CD4-positive, alpha-beta memory T cell (primary cell): ENCODE measurements around the gene IL21R. TPM values are rescaled to one million over a fixed set of nuclear protein-coding genes. Genes with fewer than 3 reads are reported as not detected.
A peak's percentile ranks its signal among the peaks of the same experiment; 100 is the strongest.
"Not testable (repeated sequence)": the region's sequence is repeated elsewhere in the genome, so short reads cannot be mapped to it uniquely, and the experiment has no call there.

ENCODE experiments used
- CTCF ChIA-PET: fragments of 350-600 bp; sonication (Branson Sonifier 250); formaldehyde crosslinking; loops from one replicate; lab custom pipeline; 2021; ENCODE audit warnings: inconsistent platforms; ENCODE audit not compliant: partially characterized antibody; lab: Charles Lee
- POLR2A ChIA-PET: fragments of 350-600 bp; sonication (Branson Sonifier 250); formaldehyde crosslinking; loops from one replicate; lab custom pipeline; 2021; ENCODE audit not compliant: partially characterized antibody; lab: Charles Lee
- DNase-seq, 5 donors: peaks; one replicate each; pipeline versions ENCODE4 v3.0.0 to v3.0.0-alpha.2; 2020 to 2022; ENCODE audit warnings: mixed read lengths in 1 of 5
- H3K27ac ChIP-seq: one replicate; pipeline ENCODE4 v1.7.0; 2013; ENCODE audit warnings: low read depth, low read length
- H3K27me3 ChIP-seq: 2 replicates; pipeline ENCODE4 v1.7.0; 2013; ENCODE audit warnings: mild to moderate bottlenecking, low read length, moderate library complexity; ENCODE audit not compliant: insufficient read depth
- H3K36me3 ChIP-seq: 2 replicates; pipeline ENCODE4 v1.7.0; 2013; ENCODE audit warnings: mild to moderate bottlenecking, low read length, moderate library complexity; ENCODE audit not compliant: insufficient read depth
- H3K4me1 ChIP-seq: 2 replicates; pipeline ENCODE4 v1.7.0; 2013; ENCODE audit warnings: mild to moderate bottlenecking, low read length, moderate library complexity; ENCODE audit not compliant: insufficient read depth
- H3K4me3 ChIP-seq, 2 donors: one replicate each; pipeline ENCODE4 v1.7.0; 2013; ENCODE audit warnings: low read length in 2 of 2, mild to moderate bottlenecking in 1 of 2
- H3K9me3 ChIP-seq, 2 donors: one replicate each; pipeline ENCODE4 v1.7.0; 2013; ENCODE audit warnings: low read length in 2 of 2, control low read depth in 1 of 2; ENCODE audit not compliant: control insufficient read depth in 1 of 2
- H3K27ac Mint-ChIP-seq, 7 donors: one replicate each; pipeline ENCODE4 v1.8.0; 2020 to 2021; ENCODE audit warnings: mixed read lengths in 7 of 7, mild to moderate bottlenecking in 6 of 7, inconsistent platforms in 3 of 7, moderate library complexity in 3 of 7
- H3K27me3 Mint-ChIP-seq, 2 donors: one replicate each; pipeline ENCODE4 v1.8.0; 2020 to 2021; ENCODE audit warnings: mixed read lengths in 2 of 2
- H3K36me3 Mint-ChIP-seq, 2 donors: one replicate each; pipeline ENCODE4 v1.8.0; 2020 to 2021; ENCODE audit warnings: mixed read lengths in 2 of 2, inconsistent platforms in 1 of 2, mild to moderate bottlenecking in 1 of 2
- H3K4me1 Mint-ChIP-seq, 4 donors: one replicate each; pipeline ENCODE4 v1.8.0; 2020 to 2021; ENCODE audit warnings: mixed read lengths in 4 of 4, mild to moderate bottlenecking in 1 of 4
- H3K4me3 Mint-ChIP-seq, 8 donors: one replicate each; pipeline ENCODE4 v1.8.0; 2020 to 2021; ENCODE audit warnings: mixed read lengths in 8 of 8, mild to moderate bottlenecking in 7 of 8, moderate library complexity in 6 of 8, inconsistent platforms in 3 of 8
- H3K9me3 Mint-ChIP-seq, 8 donors: one replicate each; pipeline ENCODE4 v1.8.0; 2020 to 2021; ENCODE audit warnings: mixed read lengths in 8 of 8, mild to moderate bottlenecking in 5 of 8, inconsistent platforms in 3 of 8, moderate library complexity in 1 of 8
- intact Hi-C: fragments of 100-400 bp; cut with micrococcal nuclease; formaldehyde crosslinking; loops from one replicate; pipeline ENCODE4 v1.15.1; 2023
- polyA plus RNA-seq, 2 donors: library from polyadenylated mRNA; unstranded; fragments of 300-500 nt; fragmentation: Illumina TruSeq; gene quantifications; one replicate each; pipeline ENCODE4 v1.2.3, GENCODE V29; 2021
- total RNA-seq, 2 experiments: library from RNA; stranded (reverse); gene quantifications; one replicate each; pipeline ENCODE4 v1.2.3, GENCODE V29; 2021

IL21R gene
- total and polyA plus RNA-seq, 4 experiments from 2014 or later = 18.4 to 29.1 (median 28.3) TPM

GRCh38 chr16:27434141-27435051 is 32.4 kb downstream of the IL21R start:
- H3K4me1 ChIP-seq = no peaks in the 10 kb centered on the region
- POLR2A ChIA-PET = interaction anchor here (0.7 to 1.2 kb wide), 2 partner anchors 17 to 27 kb away, joined by 3 read pairs; no protein-coding TSS in a partner anchor

GRCh38 chr16:27435146-27435545 is 33.2 kb downstream of the IL21R start:
- H3K27ac Mint-ChIP-seq = peak overlapping the region in 3 of 7 donors; percentile 12 to 71 (median 37)
- H3K9me3 ChIP-seq, H3K4me1 ChIP-seq, intact Hi-C loops, H3K4me3 ChIP-seq, H3K27me3 Mint-ChIP-seq, H3K4me3 Mint-ChIP-seq, CTCF ChIA-PET, H3K27me3 ChIP-seq, H3K9me3 Mint-ChIP-seq, DNase-seq, H3K27ac ChIP-seq: not testable (repeated sequence)
- POLR2A ChIA-PET = interaction anchor here (1.2 kb wide), 1 partner anchor 16 kb away, joined by 3 read pairs; no protein-coding TSS in a partner anchor
- H3K4me1 Mint-ChIP-seq = peaks cover 11 to 19% (median 12%) of the 10 kb centered on the region in 4 donors
- peaks cover 43 to 70% of the 10 kb centered on the region in 2 donors for H3K36me3 Mint-ChIP-seq
- H3K36me3 ChIP-seq = peaks cover 82% of the 10 kb centered on the region

More at GRCh38 chr16:27434141-27435051, 32.4 kb downstream of the IL21R start:
- Histone ChIP-seq H3K4me3 (no peak overlapping the region), H3K27ac (no peak overlapping the region), H3K9me3 (no peaks in the 10 kb centered on the region), H3K36me3 (peaks cover 79% of the 10 kb centered on the region), H3K27me3 (no peaks in the 10 kb centered on the region)
- no peak overlapping the region for H3K4me3 Mint-ChIP-seq
- H3K27ac Mint-ChIP-seq = peak overlapping the region in 5 of 7 donors; percentile 29 to 80 (median 47)
- H3K36me3 Mint-ChIP-seq = peaks cover 41 to 64% of the 10 kb centered on the region in 2 donors
- H3K9me3 Mint-ChIP-seq = no peaks in the 10 kb centered on the region
- DNase-seq = no peak
- intact Hi-C loops = no loop called here
- peaks cover 11 to 18% (median 11%) of the 10 kb centered on the region in 4 donors for H3K4me1 Mint-ChIP-seq
- no peaks in the 10 kb centered on the region for H3K27me3 Mint-ChIP-seq
- CTCF ChIA-PET = interaction anchor here (1.1 kb wide), 1 partner anchor 13 kb away, joined by 5 read pairs; no protein-coding TSS in a partner anchor

- Histone ChIP-seq H3K9me3 (no peaks in the 10 kb centered on the region), H3K27ac (no peak overlapping the region), H3K4me1 (no peaks in the 10 kb centered on the region), H3K36me3 (peaks cover 80% of the 10 kb centered on the region), H3K27me3 (no peaks in the 10 kb centered on the region), H3K4me3 (no peak overlapping the region)
- Mint-ChIP-seq H3K4me3 (no peak overlapping the region), H3K27ac (peak overlapping the region in 6 of 7 donors; percentile 25 to 91 (median 84)), H3K36me3 (peaks cover 43 to 73% of the 10 kb centered on the region in 2 donors), H3K9me3 (no peaks in the 10 kb centered on the region), H3K4me1 (peaks cover 11 to 13% (median 12%) of the 10 kb centered on the region in 4 donors), H3K27me3 (no peaks in the 10 kb centered on the region)
- DNase-seq = no peak
- intact Hi-C loops = no loop called here
- CTCF ChIA-PET = no interaction called here
- POLR2A ChIA-PET = interaction anchor here (1.6 kb wide), 1 partner anchor 29 kb away, joined by 4 read pairs; no protein-coding TSS in a partner anchor
These were observed 34.1 kb downstream of the IL21R start for GRCh38 chr16:27436065-27436464.

- Histone ChIP-seq H3K9me3 (no peaks in the 10 kb centered on the region), H3K4me1 (no peaks in the 10 kb centered on the region), H3K27ac (no peak overlapping the region), H3K36me3 (peaks cover 78% of the 10 kb centered on the region), H3K4me3 (no peak overlapping the region), H3K27me3 (no peaks in the 10 kb centered on the region)
- intact Hi-C loops = no loop called here
- peak overlapping the region in 6 of 7 donors; percentile 25 to 81 (median 57) for H3K27ac Mint-ChIP-seq
- no peaks in the 10 kb centered on the region for H3K27me3 Mint-ChIP-seq
- H3K4me3 Mint-ChIP-seq = no peak overlapping the region
- POLR2A ChIA-PET = interaction anchor here (0.6 to 2.4 kb wide), 7 partner anchors 10 to 36 kb away, joined by 3 to 7 read pairs (median 4); partner anchors contain the start of gene IL21R
- H3K9me3 Mint-ChIP-seq = no peaks in the 10 kb centered on the region
- H3K4me1 Mint-ChIP-seq = peaks cover 11 to 13% (median 12%) of the 10 kb centered on the region in 4 donors
- DNase-seq = no peak
- CTCF ChIA-PET = interaction anchor here (1.3 kb wide), 1 partner anchor 9 kb away, joined by 3 read pairs; no protein-coding TSS in a partner anchor
- peaks cover 47 to 76% of the 10 kb centered on the region in 2 donors for H3K36me3 Mint-ChIP-seq
These were observed 35.1 kb downstream of the IL21R start for GRCh38 chr16:27436921-27437650.

GRCh38 chr16:27437946-27438345 is 36.0 kb downstream of the IL21R start:
- Mint-ChIP-seq H3K36me3 (peaks cover 48 to 76% of the 10 kb centered on the region in 2 donors), H3K4me3 (no peak overlapping the region), H3K27me3 (no peaks in the 10 kb centered on the region), H3K9me3 (no peaks in the 10 kb centered on the region), H3K4me1 (peaks cover 7 to 9% (median 8%) of the 10 kb centered on the region in 4 donors), H3K27ac (peak overlapping the region in 2 of 7 donors; percentile 24 to 53)
- no peak overlapping the region for H3K27ac ChIP-seq
- no peak overlapping the region for H3K4me3 ChIP-seq
- CTCF ChIA-PET = interaction anchor here (1.3 kb wide), 1 partner anchor 8 kb away, joined by 3 read pairs; no protein-coding TSS in a partner anchor
- no peaks in the 10 kb centered on the region for H3K27me3 ChIP-seq
- peaks cover 77% of the 10 kb centered on the region for H3K36me3 ChIP-seq
- no peaks in the 10 kb centered on the region for H3K4me1 ChIP-seq
- no peak for DNase-seq
- POLR2A ChIA-PET = interaction anchor here (0.6 to 2.4 kb wide), 6 partner anchors 11 to 35 kb away, joined by 3 to 7 read pairs (median 3); partner anchors contain the start of gene IL21R
- no peaks in the 10 kb centered on the region for H3K9me3 ChIP-seq
- intact Hi-C loops = no loop called here

- no peak overlapping the region for H3K4me3 ChIP-seq
- peaks cover 4 to 13% (median 7%) of the 10 kb centered on the region in 4 donors for H3K4me1 Mint-ChIP-seq
- H3K36me3 Mint-ChIP-seq = peaks cover 63 to 79% of the 10 kb centered on the region in 2 donors
- H3K36me3 ChIP-seq = peaks cover 78% of the 10 kb centered on the region
- DNase-seq = no peak
- peaks cover 0 to 9% (median 2%) of the 10 kb centered on the region in 8 donors for H3K9me3 Mint-ChIP-seq
- peak overlapping the region; percentile 18 to 93 (median 65) for H3K27ac Mint-ChIP-seq
- H3K9me3 ChIP-seq = peaks cover 5 to 6% of the 10 kb centered on the region in 2 donors
- no peaks in the 10 kb centered on the region for H3K4me1 ChIP-seq
- intact Hi-C loops = no loop called here
- POLR2A ChIA-PET = interaction anchor here (2.0 to 2.4 kb wide), 2 partner anchors 32 to 37 kb away, joined by 4 to 7 read pairs; partner anchors contain the start of gene IL21R
- no peak overlapping the region for H3K27ac ChIP-seq
- no peaks in the 10 kb centered on the region for H3K27me3 ChIP-seq
- CTCF ChIA-PET = interaction anchor here (1.0 kb wide), 1 partner anchor 13 kb away, joined by 3 read pairs; no protein-coding TSS in a partner anchor
- no peak overlapping the region for H3K4me3 Mint-ChIP-seq
- H3K27me3 Mint-ChIP-seq = no peaks in the 10 kb centered on the region
These were observed 37.5 kb downstream of the IL21R start for GRCh38 chr16:27439271-27440018.
